Measurements from ENCODE around the gene APMAP.

DNA sequence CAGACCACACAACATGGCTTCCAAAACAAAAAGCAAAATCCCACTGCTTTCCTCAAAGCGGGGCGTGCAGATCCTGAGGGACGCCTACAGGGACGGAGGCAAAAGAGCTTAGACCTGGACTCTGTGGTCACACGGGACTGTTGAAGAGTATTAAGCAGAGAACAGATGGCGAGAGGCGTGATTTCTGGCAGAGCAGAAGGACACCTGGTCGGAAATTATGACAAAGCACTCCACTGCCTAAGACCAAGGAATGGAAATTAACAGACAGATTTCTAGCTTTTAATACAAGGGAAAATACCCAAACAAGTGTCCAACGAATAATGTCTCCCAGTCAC is 28.1 kb downstream of the APMAP start:
- TF ChIP-seq, protein P1, sequence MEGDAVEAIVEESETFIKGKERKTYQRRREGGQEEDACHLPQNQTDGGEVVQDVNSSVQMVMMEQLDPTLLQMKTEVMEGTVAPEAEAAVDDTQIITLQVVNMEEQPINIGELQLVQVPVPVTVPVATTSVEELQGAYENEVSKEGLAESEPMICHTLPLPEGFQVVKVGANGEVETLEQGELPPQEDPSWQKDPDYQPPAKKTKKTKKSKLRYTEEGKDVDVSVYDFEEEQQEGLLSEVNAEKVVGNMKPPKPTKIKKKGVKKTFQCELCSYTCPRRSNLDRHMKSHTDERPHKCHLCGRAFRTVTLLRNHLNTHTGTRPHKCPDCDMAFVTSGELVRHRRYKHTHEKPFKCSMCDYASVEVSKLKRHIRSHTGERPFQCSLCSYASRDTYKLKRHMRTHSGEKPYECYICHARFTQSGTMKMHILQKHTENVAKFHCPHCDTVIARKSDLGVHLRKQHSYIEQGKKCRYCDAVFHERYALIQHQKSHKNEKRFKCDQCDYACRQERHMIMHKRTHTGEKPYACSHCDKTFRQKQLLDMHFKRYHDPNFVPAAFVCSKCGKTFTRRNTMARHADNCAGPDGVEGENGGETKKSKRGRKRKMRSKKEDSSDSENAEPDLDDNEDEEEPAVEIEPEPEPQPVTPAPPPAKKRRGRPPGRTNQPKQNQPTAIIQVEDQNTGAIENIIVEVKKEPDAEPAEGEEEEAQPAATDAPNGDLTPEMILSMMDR (IDR thresholded peaks at IDR 0.05; ENCODE audit: low read depth, low read length), result no peak
- TF ChIP-seq EZH2phosphoT487 (IDR thresholded peaks at IDR 0.05; ENCODE audit: low read depth), result no peak

Measured in OCI-LY3 (cell line).